K562 (cell line): ENCODE measurements around the gene ECT2. TPM values are rescaled to one million over a fixed set of nuclear protein-coding genes. Genes with fewer than 3 reads are reported as not detected.

Experiments used
- ARID1B ChIP-seq: fragments of 450-650 bp; IDR thresholded peaks from 2 replicates; pipeline ENCODE4 v1.6.1; 2016; ENCODE audit warnings: antibody characterized with exemption, mild to moderate bottlenecking, inconsistent platforms
- BCL6 ChIP-seq: fragments of 250-450 bp; sonication (Bioruptor Pico); IDR thresholded peaks from 2 replicates; pipeline ENCODE4 v1.4.0; 2020
- CBX5 ChIP-seq: IDR thresholded peaks from 2 replicates; pipeline ENCODE4 v1.6.1; 2014; ENCODE audit warnings: low read depth, borderline replicate concordance
- ELF1 ChIP-seq: fragments of 200-800 bp; sonication (Bioruptor generic); IDR thresholded peaks from 2 replicates; pipeline ENCODE4 v1.6.1; 2016; ENCODE audit warnings: missing genetic modification characterization, missing compliant biosample characterization
- EP400 ChIP-seq: fragments of 450-650 bp; IDR thresholded peaks from 2 replicates; pipeline ENCODE4 v1.6.1; 2017; ENCODE audit warnings: antibody characterized with exemption, mild to moderate bottlenecking, moderate library complexity
- HCFC1 ChIP-seq: IDR thresholded peaks from 2 replicates; pipeline ENCODE4 v1.6.1; 2012; ENCODE audit warnings: low read depth, low read length, improper control_type of control experiment
- HDAC3 ChIP-seq: fragments of 450-650 bp; IDR thresholded peaks from 2 replicates; pipeline ENCODE4 v1.6.1; 2018; ENCODE audit warnings: borderline replicate concordance, mild to moderate bottlenecking, moderate library complexity; ENCODE audit not compliant: partially characterized antibody
- IFI16 ChIP-seq: fragments of 250-450 bp; sonication (Bioruptor Pico); IDR thresholded peaks from 2 replicates; pipeline ENCODE4 v2.1.2; 2022; ENCODE audit warnings: mild to moderate bottlenecking, inconsistent platforms
- NEUROD1 ChIP-seq: fragments of 150-350 bp; IDR thresholded peaks from 2 replicates; pipeline ENCODE4 v1.6.1; 2014; ENCODE audit warnings: borderline replicate concordance, low read length, low read depth; ENCODE audit not compliant: partially characterized antibody
- NFRKB ChIP-seq: fragments of 450-650 bp; IDR thresholded peaks from 2 replicates; pipeline ENCODE4 v1.6.1; 2016; ENCODE audit warnings: low read depth
- PHB2 ChIP-seq: fragments of 450-650 bp; IDR thresholded peaks from 2 replicates; pipeline ENCODE4 v1.6.1; 2017; ENCODE audit warnings: low read depth
- SIX5 ChIP-seq, 2 experiments: IDR thresholded peaks; 2 replicates each; pipeline ENCODE4 v1.6.1; 2011; ENCODE audit warnings: low read length in 2 of 2, borderline replicate concordance in 1 of 2, low read depth in 1 of 2, mild to moderate bottlenecking in 1 of 2, moderate library complexity in 1 of 2; ENCODE audit not compliant: insufficient read depth in 1 of 2
- SOX6 ChIP-seq: fragments of 450-650 bp; IDR thresholded peaks from 2 replicates; pipeline ENCODE4 v1.6.1; 2014; ENCODE audit warnings: mild to moderate bottlenecking
- TAF9B ChIP-seq: fragments of 450-650 bp; IDR thresholded peaks from 2 replicates; pipeline ENCODE4 v1.6.1; 2018; ENCODE audit warnings: mild to moderate bottlenecking; ENCODE audit not compliant: partially characterized antibody
- U2AF1 ChIP-seq: fragments of 200-400 bp; formaldehyde crosslinking; optimal IDR thresholded peaks from 2 replicates; pipeline ENCODE3; 2017; ENCODE audit warnings: mild to moderate bottlenecking, low read depth, low read length, moderate library complexity
- ZNF507 ChIP-seq: conservative IDR thresholded peaks from 2 replicates; pipeline ENCODE4 v1.6.1; 2017; ENCODE audit warnings: missing genetic modification characterization, missing compliant biosample characterization
- polyA plus RNA-seq, 8 experiments: library from polyadenylated mRNA; depleted of rRNA in 4 of 8; stranded (reverse) in 5 of 8; unstranded in 3 of 8; fragments of >200 nt; fragmentation: Nextera tagmentation in 2 of 8; fragmentation: Illumina TruSeq in 1 of 8; extraction: Ambion mirVana in 2 of 8; extraction: Trizol in 1 of 8; gene quantifications; 2 replicates each; pipeline versions ENCODE4 v1.2.1 to v1.2.3, GENCODE V29; 2011 to 2014; ENCODE audit warnings: inconsistent platforms in 1 of 8, missing spikeins in 1 of 8
- total RNA-seq, 7 experiments: library from RNA; depleted of rRNA in 6 of 7; stranded (reverse); fragments of >200 nt in 6 of 7; fragmentation: Illumina TruSeq in 2 of 7; extraction: Trizol in 2 of 7; gene quantifications; 2 replicates each; pipeline versions ENCODE4 v1.2.1 to v1.2.3, GENCODE V29; 2011 to 2021; ENCODE audit warnings: low replicate concordance in 1 of 7
- TF ChIP-seq, protein P1 (sequence below): fragments of 450-650 bp; IDR thresholded peaks from 2 replicates; pipeline ENCODE4 v1.7.1; 2018; ENCODE audit warnings: mild to moderate bottlenecking, low read depth; ENCODE audit not compliant: partially characterized antibody
- TF ChIP-seq, protein P2 (sequence below), 3 experiments: IDR thresholded peaks in 2 of 3; conservative IDR thresholded peaks in 1 of 3; 2 replicates each; pipeline ENCODE4 v1.5.1; 2011 to 2012; ENCODE audit warnings: low read length in 3 of 3, mild to moderate bottlenecking in 3 of 3, control low read depth in 2 of 3, improper control_type of control experiment in 1 of 3, inconsistent platforms in 1 of 3, low read depth in 1 of 3, mixed read lengths in 1 of 3, moderate library complexity in 1 of 3; ENCODE audit not compliant: insufficient read depth in 2 of 3
- TF ChIP-seq, protein P3 (sequence below): sonication (generic); formaldehyde crosslinking; IDR thresholded peaks from 2 replicates; pipeline ENCODE4 v1.8.1; 2023; ENCODE audit warnings: mild to moderate bottlenecking, missing genetic modification reagents
- TF ChIP-seq, protein P4 (sequence below): fragments of 450-650 bp; IDR thresholded peaks from 2 replicates; pipeline ENCODE4 v1.6.1; 2016; ENCODE audit warnings: missing biosample characterization, missing genetic modification characterization

ECT2 gene
- total and polyA plus RNA-seq, 9 of the 15 experiments (the other 6 are each of a cell fraction or from before 2014, with no cell fraction given) = 19.0 to 53.0 (median 36.5) TPM

DNA sequence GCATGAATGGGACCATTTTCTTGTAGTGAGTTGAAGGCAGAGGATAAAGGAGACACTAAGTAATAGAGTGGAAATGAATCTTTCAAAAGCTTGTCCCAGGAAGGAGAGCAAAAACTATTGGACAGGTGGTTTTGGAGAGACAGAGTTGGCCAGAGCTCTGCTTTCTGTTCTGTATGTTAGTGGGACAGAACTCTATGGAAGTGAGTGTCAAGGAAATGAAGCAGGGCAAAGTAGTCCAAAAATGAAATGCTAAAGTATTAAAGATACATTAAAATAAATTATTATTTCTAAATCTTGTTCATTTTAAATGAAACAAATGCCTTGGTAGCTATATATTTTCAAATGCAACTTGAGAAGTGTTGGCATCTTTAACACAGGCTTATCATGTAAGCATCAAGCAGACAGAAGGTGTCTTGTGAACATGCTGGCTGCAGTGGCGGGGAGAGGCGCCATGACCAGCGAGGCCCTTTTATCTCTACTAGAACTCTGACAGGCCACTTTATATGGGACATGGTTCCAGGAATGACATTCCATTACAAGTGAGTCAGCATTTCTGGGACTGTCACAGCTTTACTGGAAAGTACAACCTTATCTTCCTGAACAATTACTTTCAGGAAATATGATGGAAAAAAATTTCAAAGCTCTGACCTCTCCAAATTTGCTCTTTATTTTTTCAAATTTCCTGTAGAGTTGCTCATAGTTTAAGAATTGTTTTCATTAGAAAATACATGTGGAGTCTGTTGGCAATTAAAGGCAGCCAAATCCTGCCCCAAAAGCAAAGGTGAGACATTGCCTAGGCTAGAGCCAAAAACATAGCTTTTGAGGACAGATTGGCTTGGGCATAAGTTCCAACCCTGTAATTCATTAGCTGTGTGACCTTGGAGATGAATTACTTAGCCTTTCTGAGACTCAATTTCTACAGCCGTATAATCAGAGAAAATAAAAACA lies 106.5 kb downstream of the ECT2 start (continued):
- TF ChIP-seq, protein P1, sequence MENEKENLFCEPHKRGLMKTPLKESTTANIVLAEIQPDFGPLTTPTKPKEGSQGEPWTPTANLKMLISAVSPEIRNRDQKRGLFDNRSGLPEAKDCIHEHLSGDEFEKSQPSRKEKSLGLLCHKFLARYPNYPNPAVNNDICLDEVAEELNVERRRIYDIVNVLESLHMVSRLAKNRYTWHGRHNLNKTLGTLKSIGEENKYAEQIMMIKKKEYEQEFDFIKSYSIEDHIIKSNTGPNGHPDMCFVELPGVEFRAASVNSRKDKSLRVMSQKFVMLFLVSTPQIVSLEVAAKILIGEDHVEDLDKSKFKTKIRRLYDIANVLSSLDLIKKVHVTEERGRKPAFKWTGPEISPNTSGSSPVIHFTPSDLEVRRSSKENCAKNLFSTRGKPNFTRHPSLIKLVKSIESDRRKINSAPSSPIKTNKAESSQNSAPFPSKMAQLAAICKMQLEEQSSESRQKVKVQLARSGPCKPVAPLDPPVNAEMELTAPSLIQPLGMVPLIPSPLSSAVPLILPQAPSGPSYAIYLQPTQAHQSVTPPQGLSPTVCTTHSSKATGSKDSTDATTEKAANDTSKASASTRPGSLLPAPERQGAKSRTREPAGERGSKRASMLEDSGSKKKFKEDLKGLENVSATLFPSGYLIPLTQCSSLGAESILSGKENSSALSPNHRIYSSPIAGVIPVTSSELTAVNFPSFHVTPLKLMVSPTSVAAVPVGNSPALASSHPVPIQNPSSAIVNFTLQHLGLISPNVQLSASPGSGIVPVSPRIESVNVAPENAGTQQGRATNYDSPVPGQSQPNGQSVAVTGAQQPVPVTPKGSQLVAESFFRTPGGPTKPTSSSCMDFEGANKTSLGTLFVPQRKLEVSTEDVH = no peak
- TF ChIP-seq, protein P2, sequence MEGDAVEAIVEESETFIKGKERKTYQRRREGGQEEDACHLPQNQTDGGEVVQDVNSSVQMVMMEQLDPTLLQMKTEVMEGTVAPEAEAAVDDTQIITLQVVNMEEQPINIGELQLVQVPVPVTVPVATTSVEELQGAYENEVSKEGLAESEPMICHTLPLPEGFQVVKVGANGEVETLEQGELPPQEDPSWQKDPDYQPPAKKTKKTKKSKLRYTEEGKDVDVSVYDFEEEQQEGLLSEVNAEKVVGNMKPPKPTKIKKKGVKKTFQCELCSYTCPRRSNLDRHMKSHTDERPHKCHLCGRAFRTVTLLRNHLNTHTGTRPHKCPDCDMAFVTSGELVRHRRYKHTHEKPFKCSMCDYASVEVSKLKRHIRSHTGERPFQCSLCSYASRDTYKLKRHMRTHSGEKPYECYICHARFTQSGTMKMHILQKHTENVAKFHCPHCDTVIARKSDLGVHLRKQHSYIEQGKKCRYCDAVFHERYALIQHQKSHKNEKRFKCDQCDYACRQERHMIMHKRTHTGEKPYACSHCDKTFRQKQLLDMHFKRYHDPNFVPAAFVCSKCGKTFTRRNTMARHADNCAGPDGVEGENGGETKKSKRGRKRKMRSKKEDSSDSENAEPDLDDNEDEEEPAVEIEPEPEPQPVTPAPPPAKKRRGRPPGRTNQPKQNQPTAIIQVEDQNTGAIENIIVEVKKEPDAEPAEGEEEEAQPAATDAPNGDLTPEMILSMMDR (IDR thresholded peaks at IDR 0.05 in 2 of 3, conservative IDR thresholded peaks at IDR 0.05 in 1 of 3; ENCODE audit: insufficient read depth in 2 of 3, low read depth in 1 of 3, low read length in 3 of 3) = no peak
- TF ChIP-seq HCFC1 (no peak), BCL6 (peak; percentile 12; the same call in 1 of the 2 replicates), CBX5 (no peak), HDAC3 (peak; percentile 57), ZNF507 (tag) (no peak), EP400 (peak; percentile 51; the same call in 1 of the 2 replicates), ARID1B (peak; percentile 90), IFI16 (CRISPR knock-in tag) (no peak), PHB2 (no peak), NFRKB (peak; percentile 62; the same call in 1 of the 2 replicates), U2AF1 (no peak), ELF1 (tag) (peak; percentile 23; the same call in 1 of the 2 replicates), SOX6 (peak; percentile 74), SIX5 (IDR thresholded peaks at IDR 0.05; ENCODE audit: borderline replicate concordance in 1 of 2, insufficient read depth in 1 of 2, low read depth in 1 of 2, low read length in 2 of 2) (no peak), NEUROD1 (no peak), TAF9B (peak; percentile 36)
- TF ChIP-seq, protein P3, sequence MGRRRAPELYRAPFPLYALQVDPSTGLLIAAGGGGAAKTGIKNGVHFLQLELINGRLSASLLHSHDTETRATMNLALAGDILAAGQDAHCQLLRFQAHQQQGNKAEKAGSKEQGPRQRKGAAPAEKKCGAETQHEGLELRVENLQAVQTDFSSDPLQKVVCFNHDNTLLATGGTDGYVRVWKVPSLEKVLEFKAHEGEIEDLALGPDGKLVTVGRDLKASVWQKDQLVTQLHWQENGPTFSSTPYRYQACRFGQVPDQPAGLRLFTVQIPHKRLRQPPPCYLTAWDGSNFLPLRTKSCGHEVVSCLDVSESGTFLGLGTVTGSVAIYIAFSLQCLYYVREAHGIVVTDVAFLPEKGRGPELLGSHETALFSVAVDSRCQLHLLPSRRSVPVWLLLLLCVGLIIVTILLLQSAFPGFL = no peak
- TF ChIP-seq, protein P4, sequence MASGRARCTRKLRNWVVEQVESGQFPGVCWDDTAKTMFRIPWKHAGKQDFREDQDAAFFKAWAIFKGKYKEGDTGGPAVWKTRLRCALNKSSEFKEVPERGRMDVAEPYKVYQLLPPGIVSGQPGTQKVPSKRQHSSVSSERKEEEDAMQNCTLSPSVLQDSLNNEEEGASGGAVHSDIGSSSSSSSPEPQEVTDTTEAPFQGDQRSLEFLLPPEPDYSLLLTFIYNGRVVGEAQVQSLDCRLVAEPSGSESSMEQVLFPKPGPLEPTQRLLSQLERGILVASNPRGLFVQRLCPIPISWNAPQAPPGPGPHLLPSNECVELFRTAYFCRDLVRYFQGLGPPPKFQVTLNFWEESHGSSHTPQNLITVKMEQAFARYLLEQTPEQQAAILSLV (tag) = no peak
